A549 treated with CORT108297 at 1 μM for 4 hours (cell line): ENCODE measurements around the gene SPRED1. TPM values are rescaled to one million over a fixed set of nuclear protein-coding genes. Genes with fewer than 3 reads are reported as not detected.

ENCODE experiments used
- total RNA-seq: library from RNA; stranded (reverse); fragments of 200-300 nt; extraction: Qiagen RNA extraction; gene quantifications from 5 replicates; pipeline ENCODE4 v1.2.3, GENCODE V29; 2022

Gene SPRED1
- 7.3 to 9.5 TPM (median 8.6 TPM) in 5 replicates for total RNA-seq

DNA sequence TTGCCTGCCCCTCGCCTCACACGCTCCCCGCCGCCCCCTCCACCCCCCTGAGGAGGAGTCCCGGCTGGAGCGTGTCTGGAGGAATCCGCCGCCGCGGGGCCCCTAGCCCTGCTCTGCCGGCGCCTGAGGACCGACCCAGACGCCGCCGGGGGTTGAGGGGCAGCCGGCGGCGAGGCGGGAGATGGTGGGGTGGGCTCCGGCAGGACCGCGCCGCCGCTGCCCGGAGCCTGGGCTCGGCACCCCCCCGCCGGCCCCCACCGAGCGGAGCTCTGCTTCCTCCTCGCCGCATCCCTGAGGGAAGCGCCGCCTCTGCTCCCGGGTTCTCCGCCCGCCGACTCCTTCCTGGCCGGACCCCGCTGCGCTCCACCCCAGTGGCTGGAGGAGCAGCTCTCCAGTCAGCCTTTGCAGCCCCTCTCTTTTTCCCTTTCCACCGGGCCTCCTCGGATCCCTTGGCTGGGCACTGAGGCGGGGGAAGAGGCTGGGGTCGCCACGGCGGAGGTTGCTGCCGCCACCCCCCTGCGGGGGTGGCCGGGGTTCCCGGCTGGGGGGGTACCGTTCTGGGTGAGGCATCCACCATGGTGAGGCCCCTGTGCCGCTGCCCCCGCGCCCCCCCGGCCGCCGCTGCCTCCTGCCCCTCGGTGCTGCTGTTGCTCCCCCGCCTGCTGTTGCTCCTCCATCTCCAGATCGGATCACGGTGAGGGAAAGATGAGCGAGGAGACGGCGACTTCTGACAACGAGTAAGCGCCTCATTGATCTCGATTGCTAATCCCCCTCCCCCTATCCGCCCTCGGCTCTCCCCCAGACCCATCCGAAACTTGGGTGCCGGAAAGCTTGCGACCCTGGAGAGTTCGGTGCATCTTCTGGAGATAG is at the start of gene SPRED1:
Gene SPRED1, plus strand, starts transcription at position 356 of the 870 bp plus-strand sequence. Its CDS starts 350 bp downstream, at position 706.

Other genes starting within 250 kb of the SPRED1 start
- gene FAM98B, start 201.3 kb downstream of the SPRED1 start, total RNA-seq = 9.2 to 13.6 TPM (median 10.3 TPM) in 5 replicates